GM21529 (cell line): ENCODE measurements around the gene NPAS3.

Experiments
- ATAC-seq: cut with Tn5 transposase; IDR thresholded peaks from one replicate; pipeline ENCODE4 v1.9.1; 2021; ENCODE audit not compliant: unreplicated experiment

The NPAS3 gene

GRCh38 chr14:33237115-33237740, 298.5 kb downstream of the NPAS3 start:
- no peak for ATAC-seq

- no peak for ATAC-seq
Measured at GRCh38 chr14:33239465-33239864, 300.8 kb downstream of the NPAS3 start.

GRCh38 chr14:33240466-33240865, 301.8 kb downstream of the NPAS3 start:
- ATAC-seq: no peak

GRCh38 chr14:33241331-33241730, 302.7 kb downstream of the NPAS3 start:
- ATAC-seq: no peak

GRCh38 chr14:33249233-33249820, 310.6 kb downstream of the NPAS3 start:
- no peak for ATAC-seq

- ATAC-seq: no peak
Measured at GRCh38 chr14:33250963-33251362, 312.3 kb downstream of the NPAS3 start.

GRCh38 chr14:33254342-33254741, 315.7 kb downstream of the NPAS3 start:
- no peak for ATAC-seq

GRCh38 chr14:33254861-33255395, 316.2 kb downstream of the NPAS3 start:
- no peak for ATAC-seq

- no peak for ATAC-seq
Measured at GRCh38 chr14:33257796-33258195, 319.1 kb downstream of the NPAS3 start.

GRCh38 chr14:33259764-33260163, 321.1 kb downstream of the NPAS3 start:
- ATAC-seq: no peak

GRCh38 chr14:33271216-33271615, 332.5 kb downstream of the NPAS3 start:
- ATAC-seq: no peak

GRCh38 chr14:33271891-33272290, 333.2 kb downstream of the NPAS3 start:
- no peak for ATAC-seq

- no peak for ATAC-seq
Measured at GRCh38 chr14:33273978-33274377, 335.3 kb downstream of the NPAS3 start.

- ATAC-seq: no peak
Measured at GRCh38 chr14:33275879-33276278, 337.2 kb downstream of the NPAS3 start.

- ATAC-seq: no peak
Measured at GRCh38 chr14:33279865-33280264, 341.2 kb downstream of the NPAS3 start.

- ATAC-seq: no peak
Measured at GRCh38 chr14:33280646-33281045, 342.0 kb downstream of the NPAS3 start.

GRCh38 chr14:33282331-33283230, 343.9 kb downstream of the NPAS3 start:
- ATAC-seq: no peak

- ATAC-seq: no peak
Measured at GRCh38 chr14:33285902-33286700, 347.4 kb downstream of the NPAS3 start.

- ATAC-seq: no peak
Measured at GRCh38 chr14:33287189-33287588, 348.5 kb downstream of the NPAS3 start.

GRCh38 chr14:33290641-33291040, 352.0 kb downstream of the NPAS3 start:
- no peak for ATAC-seq

- no peak for ATAC-seq
Measured at GRCh38 chr14:33291529-33292104, 352.9 kb downstream of the NPAS3 start.
